Measurements from ENCODE around the gene ARVCF. TPM values are rescaled to one million over a fixed set of nuclear protein-coding genes. Genes with fewer than 3 reads are reported as not detected.

The ARVCF gene
- total and polyA plus RNA-seq, 2 of the 8 experiments (the other 6 are each of a cell fraction or from before 2014, with no cell fraction given) = 31.0 to 43.2 TPM

GRCh38 chr22:20064140-20064480, 47.5 kb upstream of the ARVCF start (continued):
- TF ChIP-seq, protein P1, sequence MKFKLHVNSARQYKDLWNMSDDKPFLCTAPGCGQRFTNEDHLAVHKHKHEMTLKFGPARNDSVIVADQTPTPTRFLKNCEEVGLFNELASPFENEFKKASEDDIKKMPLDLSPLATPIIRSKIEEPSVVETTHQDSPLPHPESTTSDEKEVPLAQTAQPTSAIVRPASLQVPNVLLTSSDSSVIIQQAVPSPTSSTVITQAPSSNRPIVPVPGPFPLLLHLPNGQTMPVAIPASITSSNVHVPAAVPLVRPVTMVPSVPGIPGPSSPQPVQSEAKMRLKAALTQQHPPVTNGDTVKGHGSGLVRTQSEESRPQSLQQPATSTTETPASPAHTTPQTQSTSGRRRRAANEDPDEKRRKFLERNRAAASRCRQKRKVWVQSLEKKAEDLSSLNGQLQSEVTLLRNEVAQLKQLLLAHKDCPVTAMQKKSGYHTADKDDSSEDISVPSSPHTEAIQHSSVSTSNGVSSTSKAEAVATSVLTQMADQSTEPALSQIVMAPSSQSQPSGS (IDR thresholded peaks at IDR 0.05; ENCODE audit: low read length) = no peak
